ENCODE measurements around the gene SLC4A4. TPM values are rescaled to one million over a fixed set of nuclear protein-coding genes. Genes with fewer than 3 reads are reported as not detected.

Gene SLC4A4
- total RNA-seq, 1 experiment from 2014 or later: 0.92 TPM

DNA sequence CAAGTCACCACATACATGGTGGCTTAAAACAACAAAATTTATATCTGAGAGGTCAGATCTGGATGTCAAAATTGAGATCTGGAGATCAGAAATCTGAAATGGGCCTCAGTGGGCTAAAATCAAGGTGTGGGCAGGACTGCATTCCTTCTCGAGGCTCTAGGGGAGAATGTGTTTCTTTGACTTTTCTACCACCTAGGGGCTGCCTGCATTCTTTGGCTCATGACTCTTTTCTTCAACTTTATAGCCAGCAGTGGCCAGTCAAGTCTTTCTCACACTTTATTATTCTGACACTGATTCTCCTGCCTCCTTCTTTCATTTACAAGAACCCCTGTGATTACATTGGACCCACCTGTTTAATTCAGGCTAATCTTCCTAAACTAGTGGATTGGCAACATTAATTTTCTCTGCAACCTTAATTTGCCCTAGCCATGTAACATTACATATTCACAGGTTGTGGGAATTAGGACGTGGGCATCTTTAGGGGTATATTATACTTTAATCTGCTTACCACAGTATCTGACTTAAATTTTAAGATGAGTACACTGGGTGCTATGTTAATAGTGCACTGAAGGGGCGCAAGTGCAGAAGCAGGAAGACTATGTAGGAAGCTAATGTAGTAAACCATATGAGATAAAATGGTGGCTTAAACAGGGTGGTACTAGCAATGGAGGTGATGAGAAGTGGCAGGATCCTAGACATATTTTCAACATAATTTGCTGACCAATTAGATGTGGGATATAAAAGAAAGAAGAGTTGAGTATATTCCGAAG, 188.0 kb downstream of the SLC4A4 start:
- Histone ChIP-seq H2BK12ac (ENCODE audit: insufficient read length, low read depth, low read length) (no peak overlapping the region), H3K23ac (ENCODE audit: insufficient read length, low read depth, low read length) (no peak overlapping the region), H3K9ac (ENCODE audit: extremely low read depth, insufficient read length, low read length) (no peak overlapping the region), H3K27me3 (ENCODE audit: insufficient read depth, low read length) (no peaks in the 10 kb centered on the region), H3K4ac (ENCODE audit: low read depth, low read length) (no peak overlapping the region; the same call in 1 of the 2 replicates), H2AFZ (ENCODE audit: low read length) (no peak overlapping the region), H2BK20ac (ENCODE audit: low read depth, low read length, poor library complexity, severe bottlenecking) (no peak overlapping the region), H3K79me1 (ENCODE audit: insufficient read depth, low read depth, low read length, poor library complexity, severe bottlenecking) (no peaks in the 10 kb centered on the region), H3K9me3 (ENCODE audit: control insufficient read depth, low read depth, low read length) (no peaks in the 10 kb centered on the region), H4K91ac (ENCODE audit: insufficient read length, low read depth, low read length) (no peak overlapping the region), H3K23me2 (ENCODE audit: insufficient read length, low read depth, low read length, poor library complexity, severe bottlenecking) (no peaks in the 10 kb centered on the region), H2BK15ac (ENCODE audit: low read depth, low read length) (no peak overlapping the region), H3K14ac (ENCODE audit: insufficient read depth, low read length) (no peak overlapping the region), H3T11ph (ENCODE audit: low read length) (no peak overlapping the region), H3K18ac (ENCODE audit: insufficient read length, low read depth, low read length) (no peak overlapping the region), H4K5ac (ENCODE audit: insufficient read length, low read depth, low read length) (no peak overlapping the region), H4K8ac (replicated peaks; ENCODE audit: insufficient read length, low read depth, low read length) (no peak overlapping the region), H2BK120ac (ENCODE audit: low read depth, low read length, poor library complexity, severe bottlenecking) (no peak overlapping the region), H3K4me2 (ENCODE audit: insufficient read depth, insufficient read length, low read length) (no peak overlapping the region), H4K20me1 (ENCODE audit: control insufficient read depth, insufficient read depth, insufficient read length) (no peaks in the 10 kb centered on the region), H2AK5ac (ENCODE audit: insufficient read length, low read length) (no peak overlapping the region), H3K27ac (ENCODE audit: insufficient read length, low read depth, low read length) (no peak overlapping the region), H2BK5ac (ENCODE audit: insufficient read length, low read length) (no peak overlapping the region), H3K4me1 (ENCODE audit: insufficient read depth, low read length) (no peaks in the 10 kb centered on the region), H3K56ac (ENCODE audit: insufficient read length, low read depth, low read length) (no peak overlapping the region), H3K79me2 (ENCODE audit: insufficient read depth, low read length) (no peaks in the 10 kb centered on the region)
- peaks cover 10% of the 10 kb centered on the region in 2 experiments for H3K4me1 Mint-ChIP-seq
- H3K9me3 Mint-ChIP-seq: no peaks in the 10 kb centered on the region
- no peak for DNase-seq
- peak overlapping the region in 1 of 3 experiments; percentile 59; a peak in 2 of 7 replicates for H3K27ac Mint-ChIP-seq
- no peaks in the 10 kb centered on the region for H3K27me3 Mint-ChIP-seq (ENCODE audit: low read depth)
- H3K4me3 Mint-ChIP-seq: no peak overlapping the region
- no peaks in the 10 kb centered on the region for H3K36me3 Mint-ChIP-seq (ENCODE audit: insufficient read depth in 1 of 3, low read depth in 3 of 3)
- peak; percentile 56 for TF ChIP-seq CTCF (conservative IDR thresholded peaks at IDR 0.05)
- no CpG with 5 or more reads among the region's 4 CpGs for WGBS (ENCODE audit: extremely low coverage, insufficient read length, low lambda C conversion rate)

Data from H9 (cell line).